ENCODE measurements around the gene FSTL5. TPM values are rescaled to one million over a fixed set of nuclear protein-coding genes. Genes with fewer than 3 reads are reported as not detected.
"Not testable (repeated sequence)": the region's sequence is repeated elsewhere in the genome, so short reads cannot be mapped to it uniquely, and the experiment has no call there.

The FSTL5 gene
- total RNA-seq, 2 experiments from 2014 or later, result not detected

DNA sequence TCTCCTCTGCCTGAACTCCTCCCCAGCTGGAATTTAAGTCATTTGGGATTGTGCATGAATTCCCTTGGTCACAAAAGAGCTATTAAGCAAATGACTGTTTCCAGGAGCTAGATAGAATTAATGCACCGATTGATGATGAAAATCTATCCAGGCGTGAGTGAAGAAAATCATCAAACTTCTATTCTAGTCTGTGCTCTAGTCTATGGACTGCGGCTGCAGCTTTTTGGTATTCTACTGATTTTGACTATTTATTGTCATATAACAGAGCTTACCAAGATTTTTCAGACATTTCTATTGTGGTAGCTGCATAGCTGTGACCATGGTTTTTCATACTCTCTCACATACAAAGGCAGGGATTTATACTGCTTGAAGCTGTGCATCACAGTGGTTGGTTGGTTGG, 403.8 kb downstream of the FSTL5 start:
- CTCF ChIA-PET, result no interaction called here
- POLR2A ChIA-PET, result no interaction called here

DNA sequence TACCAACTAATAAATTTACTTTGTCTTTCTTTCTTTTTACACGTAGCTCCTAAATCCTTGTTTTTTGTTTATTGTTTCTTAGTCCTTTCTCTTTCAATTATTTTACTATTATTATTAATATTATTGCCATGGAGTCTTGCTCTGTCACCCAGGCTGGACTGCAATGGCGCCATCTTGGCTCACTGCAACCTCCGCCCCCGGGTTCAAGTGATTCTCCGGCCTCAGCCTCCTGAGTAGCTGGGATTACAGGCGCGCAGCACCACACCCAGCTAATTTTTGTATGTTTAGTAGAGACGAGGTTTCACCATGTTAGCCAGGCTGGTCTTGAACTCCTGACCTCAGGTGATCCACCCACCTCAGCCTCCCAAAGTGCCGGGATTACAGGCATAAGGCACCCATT, 405.4 kb downstream of the FSTL5 start:
- POLR2A ChIA-PET, CTCF ChIA-PET: not testable (repeated sequence)

- ChIA-PET CTCF (no interaction called here), POLR2A (no interaction called here)
Measured at GRCh38 chr4:161728929-161729328, 434.9 kb downstream of the FSTL5 start.

DNA sequence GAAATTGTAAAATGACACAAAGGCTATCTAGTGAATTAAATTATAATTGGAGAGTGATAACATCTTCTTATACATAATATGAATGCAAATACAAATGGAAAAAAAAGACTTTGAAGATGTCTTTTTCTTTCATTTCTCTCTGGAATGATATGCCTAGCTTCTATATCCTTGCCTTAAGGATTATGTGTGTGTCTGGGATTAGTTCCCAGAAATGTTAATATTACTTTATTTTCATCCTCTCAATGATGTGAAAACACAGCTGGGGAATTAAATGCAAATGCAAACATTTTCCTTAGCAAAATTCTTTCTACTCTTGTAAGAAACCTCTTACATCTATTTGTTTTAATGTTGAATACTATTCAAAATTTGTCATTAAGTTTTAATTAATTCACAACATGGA, 441.9 kb downstream of the FSTL5 start:
- ChIA-PET POLR2A (no interaction called here), CTCF (no interaction called here)

DNA sequence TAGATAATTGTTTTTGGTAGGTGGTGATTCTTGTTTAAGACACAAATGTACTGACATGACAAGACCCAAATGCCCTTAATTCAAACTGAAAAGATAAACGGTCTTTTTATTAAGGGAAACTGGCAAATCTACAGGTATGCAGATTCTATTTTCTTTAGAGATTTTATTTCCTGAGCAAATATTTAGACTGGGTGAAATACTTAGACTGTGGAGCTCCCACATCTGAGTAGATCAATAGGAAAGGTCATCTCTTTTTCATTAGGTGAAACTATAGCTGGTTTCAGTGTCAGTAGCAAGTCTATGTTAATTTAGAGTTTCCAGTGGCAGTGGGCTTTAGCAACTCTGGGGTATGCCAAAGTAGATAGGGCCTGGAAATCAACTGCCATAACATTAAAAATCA, 446.7 kb downstream of the FSTL5 start:
- ChIA-PET CTCF (no interaction called here), POLR2A (no interaction called here)

DNA sequence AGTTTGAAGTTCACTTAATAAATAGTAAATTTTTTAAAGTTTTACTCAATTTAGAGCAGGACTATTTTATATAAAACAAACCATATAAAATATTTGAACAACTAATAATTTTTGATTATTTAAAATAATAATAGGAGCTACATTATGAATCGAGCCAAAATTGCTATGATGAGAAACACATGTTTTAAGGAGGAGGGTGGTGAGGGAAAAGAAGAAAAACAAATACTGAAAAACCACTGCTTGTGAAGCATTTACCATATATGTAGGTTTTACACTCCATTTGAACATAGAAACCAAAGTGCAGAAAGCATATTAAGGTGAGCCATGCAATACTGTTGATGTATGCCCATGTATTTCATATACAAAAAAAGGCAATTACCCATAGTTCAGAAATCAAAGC, 448.9 kb downstream of the FSTL5 start:
- CTCF ChIA-PET, result no interaction called here
- POLR2A ChIA-PET, result no interaction called here

- ChIA-PET POLR2A (no interaction called here), CTCF (no interaction called here)
Measured at GRCh38 chr4:161714022-161714751, 449.6 kb downstream of the FSTL5 start.

DNA sequence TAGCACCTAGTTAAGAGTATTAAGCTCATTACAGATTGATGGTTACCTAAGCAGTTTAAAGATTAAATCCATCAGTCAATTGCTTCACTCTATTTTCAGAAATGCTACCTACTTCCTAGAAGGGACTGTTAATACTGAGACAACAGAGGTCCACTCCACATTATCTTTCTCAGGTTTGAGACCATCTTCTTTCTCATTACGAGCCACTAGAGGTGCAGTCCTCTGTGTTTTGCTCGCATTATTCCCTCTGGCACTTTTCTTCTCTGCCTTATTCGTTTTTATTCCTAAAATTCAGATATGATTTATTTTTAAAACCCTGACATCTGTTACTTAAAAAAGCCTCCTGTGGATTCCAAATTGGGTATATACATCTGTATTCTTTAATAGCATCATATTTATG, 459.1 kb downstream of the FSTL5 start:
- ChIA-PET CTCF (interaction anchor here (0.7 kb wide), 1 partner anchor 34 kb away, joined by 4 read pairs; no protein-coding TSS in a partner anchor), POLR2A (no interaction called here)

DNA sequence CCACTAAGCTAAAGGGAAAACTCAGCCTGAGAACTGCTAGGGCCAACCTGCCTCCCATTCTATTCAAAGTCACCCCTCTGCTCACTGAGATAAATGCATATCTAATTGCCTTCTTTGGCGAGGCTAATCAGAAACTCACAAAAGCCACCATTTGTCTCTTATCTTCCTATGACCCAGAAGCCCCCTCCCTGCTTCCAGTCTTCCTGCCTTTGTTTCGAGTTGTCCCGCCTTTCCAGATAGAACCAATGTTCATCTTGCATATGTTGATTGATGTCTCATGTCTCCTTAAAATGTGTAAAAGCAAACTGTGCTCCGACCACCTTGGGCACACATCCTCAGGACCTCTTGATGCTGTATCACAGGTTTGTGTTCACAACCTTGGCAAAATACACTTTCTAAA, 459.8 kb downstream of the FSTL5 start:
- ChIA-PET POLR2A (no interaction called here), CTCF (interaction anchor here (0.7 kb wide), 1 partner anchor 34 kb away, joined by 4 read pairs; no protein-coding TSS in a partner anchor)

DNA sequence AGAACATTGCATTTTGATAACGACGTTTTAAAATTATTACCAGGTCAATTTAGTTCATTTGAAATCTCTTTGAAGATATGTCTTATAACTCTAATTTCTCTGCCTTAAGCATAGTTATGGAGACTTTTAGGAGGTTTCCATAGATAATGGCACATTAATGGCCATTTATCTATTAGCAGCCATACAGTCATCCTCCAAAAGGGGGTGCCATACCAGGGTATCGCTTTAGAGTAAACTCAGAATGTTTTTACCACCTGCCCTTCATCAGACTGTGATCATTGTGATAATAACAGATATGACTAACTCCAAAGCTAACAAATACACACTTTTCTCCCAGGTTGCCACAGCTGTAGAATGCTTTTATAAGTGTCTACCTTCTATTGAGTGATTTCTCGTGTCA, 461.5 kb downstream of the FSTL5 start:
- ChIA-PET CTCF (no interaction called here), POLR2A (no interaction called here)

GRCh38 chr4:161696944-161697343, 466.9 kb downstream of the FSTL5 start:
- CTCF ChIA-PET, result no interaction called here

GRCh38 chr4:161680146-161680545, 483.7 kb downstream of the FSTL5 start:
- POLR2A ChIA-PET, result no interaction called here
- CTCF ChIA-PET, result no interaction called here

More at GRCh38 chr4:161696944-161697343, 466.9 kb downstream of the FSTL5 start:
- POLR2A ChIA-PET, result no interaction called here

- CTCF ChIA-PET, result no interaction called here
- POLR2A ChIA-PET, result no interaction called here
Measured at GRCh38 chr4:161664740-161665139, 499.1 kb downstream of the FSTL5 start.

GRCh38 chr4:161663844-161664243, 500.0 kb downstream of the FSTL5 start:
- ChIA-PET CTCF (no interaction called here), POLR2A (no interaction called here)

DNA sequence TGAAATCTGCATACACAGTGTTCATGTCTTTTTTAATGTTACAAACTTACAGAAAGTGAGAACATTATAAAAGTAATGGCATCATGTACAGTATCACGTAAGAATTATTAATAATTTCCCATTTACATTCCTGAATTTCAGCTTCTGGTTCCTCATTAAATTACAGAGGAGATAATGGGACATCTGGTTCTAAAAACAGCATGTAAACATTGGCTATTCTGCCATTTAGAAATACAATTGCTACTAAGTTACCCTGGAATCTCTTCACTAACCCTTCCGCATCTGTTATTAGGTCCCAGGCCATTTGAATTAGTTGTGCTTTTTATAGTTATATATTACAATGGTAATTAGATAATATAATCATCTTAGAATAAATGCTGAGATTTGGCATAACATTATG, 505.1 kb downstream of the FSTL5 start:
- ChIA-PET CTCF (no interaction called here), POLR2A (no interaction called here)

DNA sequence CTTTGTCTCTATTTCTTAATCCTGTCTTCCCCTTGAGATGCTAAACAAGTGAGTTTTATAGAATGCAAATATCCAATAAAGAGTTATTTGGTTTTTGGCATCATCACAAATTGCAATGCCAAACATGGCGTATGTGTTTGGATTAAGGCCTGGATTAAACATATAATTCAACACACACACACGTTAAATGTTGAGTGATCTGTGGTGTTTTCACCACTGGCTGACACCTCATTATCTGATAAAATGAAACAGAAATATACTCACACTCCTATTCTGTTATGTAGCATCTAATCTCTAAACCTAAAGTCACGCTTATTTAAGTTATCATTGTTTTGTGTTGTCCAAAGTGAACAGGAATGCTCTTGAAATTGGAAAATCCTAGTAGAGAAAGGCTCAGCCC, 506.2 kb downstream of the FSTL5 start:
- ChIA-PET POLR2A (no interaction called here), CTCF (no interaction called here)

DNA sequence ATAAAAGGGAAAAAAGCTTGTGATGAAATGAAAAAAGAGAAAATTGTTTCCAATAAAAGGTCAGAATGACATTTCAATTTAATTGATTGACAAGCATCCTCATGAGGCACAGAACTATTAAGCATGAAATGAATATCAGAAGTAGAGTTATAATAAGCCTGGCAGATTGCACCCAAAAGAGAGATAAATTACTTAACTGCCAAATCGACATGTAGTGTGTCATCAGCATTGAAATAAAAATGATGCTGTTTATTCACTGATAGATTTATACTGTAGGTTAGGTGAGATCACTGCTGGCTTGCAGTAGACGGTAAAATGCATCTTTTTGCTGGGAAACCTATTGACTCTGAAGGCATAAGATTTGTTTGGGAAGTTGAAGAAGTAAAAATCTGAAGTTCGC, 507.2 kb downstream of the FSTL5 start:
- ChIA-PET POLR2A (no interaction called here), CTCF (no interaction called here)

- POLR2A ChIA-PET, result no interaction called here
Measured at GRCh38 chr4:161655148-161655547, 508.7 kb downstream of the FSTL5 start.

GRCh38 chr4:161653697-161654096, 510.1 kb downstream of the FSTL5 start:
- POLR2A ChIA-PET, result no interaction called here
- CTCF ChIA-PET, result no interaction called here

More at GRCh38 chr4:161655148-161655547, 508.7 kb downstream of the FSTL5 start:
- CTCF ChIA-PET, result no interaction called here

DNA sequence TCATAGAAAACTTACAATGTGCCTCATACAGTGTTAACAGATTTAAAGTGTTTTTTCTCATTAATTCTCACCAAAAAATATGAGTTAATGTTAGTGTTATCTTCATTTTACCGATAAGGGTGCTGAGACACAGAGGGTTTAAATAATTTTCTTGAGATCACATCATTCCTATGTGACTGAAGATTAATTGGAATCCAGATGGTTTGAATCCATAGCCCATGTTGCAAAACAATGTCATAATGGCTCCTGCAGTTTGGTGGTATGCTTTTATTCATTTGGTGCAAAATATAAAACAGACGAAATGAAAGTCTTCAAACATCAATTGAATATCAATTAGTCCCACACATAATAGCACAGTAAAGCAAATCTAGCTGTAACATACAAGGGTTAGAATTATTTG, 512.2 kb downstream of the FSTL5 start:
- POLR2A ChIA-PET, result no interaction called here
- CTCF ChIA-PET, result no interaction called here

- CTCF ChIA-PET, result no interaction called here
- POLR2A ChIA-PET, result no interaction called here
Measured at GRCh38 chr4:161650812-161651211, 513.0 kb downstream of the FSTL5 start.

DNA sequence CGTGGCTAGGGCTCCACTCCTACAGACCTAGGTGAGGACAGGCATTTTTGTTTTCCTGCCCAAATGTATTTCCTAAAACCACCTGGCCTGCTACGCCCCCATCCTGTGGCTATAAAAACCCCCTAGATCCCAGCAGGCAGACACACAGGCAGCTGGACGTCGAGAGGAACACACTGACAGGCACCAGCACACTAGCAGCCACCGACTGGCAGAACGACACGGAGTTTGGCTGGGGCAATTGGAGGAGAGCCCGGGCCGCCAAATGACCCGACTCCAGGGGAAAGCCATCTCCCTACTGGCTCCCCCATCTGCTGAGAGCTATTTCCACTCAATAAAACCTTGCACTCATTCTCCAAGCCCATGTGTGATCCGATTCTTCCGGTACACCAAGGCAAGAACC, 516.0 kb downstream of the FSTL5 start:
- ChIA-PET POLR2A (no interaction called here), CTCF (no interaction called here)

- ChIA-PET CTCF (no interaction called here), POLR2A (no interaction called here)
Measured at GRCh38 chr4:161642708-161643107, 521.1 kb downstream of the FSTL5 start.

Data from activated CD8-positive, alpha-beta memory T cell treated with anti-CD3 and anti-CD28 coated beads for 36 hours (primary cell).